Effector memory CD4-positive, alpha-beta T cell (primary cell): ENCODE data around the gene MAPT.

Experiments
- DNase-seq, 3 donors: peaks; one replicate each; pipeline ENCODE4 v3.0.0-alpha.2; 2020
- H3K27ac ChIP-seq: 2 replicates; pipeline ENCODE4 v1.7.0; 2013; ENCODE audit warnings: mild to moderate bottlenecking, low read length, moderate library complexity; ENCODE audit not compliant: insufficient read depth, poor library complexity, severe bottlenecking
- H3K27me3 ChIP-seq: replicated peaks from 2 replicates; pipeline ENCODE4 v1.7.0; 2013; ENCODE audit warnings: mild to moderate bottlenecking, low read length; ENCODE audit not compliant: insufficient read depth, control insufficient read depth, poor library complexity, severe bottlenecking
- H3K36me3 ChIP-seq: 2 replicates; pipeline ENCODE4 v1.7.0; 2013; ENCODE audit warnings: mild to moderate bottlenecking, low read length, moderate library complexity; ENCODE audit not compliant: control insufficient read depth, insufficient read depth
- H3K4me1 ChIP-seq: 2 replicates; pipeline ENCODE4 v1.7.0; 2013; ENCODE audit warnings: low read length, mild to moderate bottlenecking; ENCODE audit not compliant: control insufficient read depth, insufficient read depth, poor library complexity, severe bottlenecking
- H3K4me3 ChIP-seq: 2 replicates; pipeline ENCODE4 v1.7.0; 2013; ENCODE audit warnings: low read length, low read depth, mild to moderate bottlenecking; ENCODE audit not compliant: insufficient read depth, poor library complexity, severe bottlenecking
- H3K9me3 ChIP-seq: 2 replicates; pipeline ENCODE4 v1.7.0; 2013; ENCODE audit warnings: mild to moderate bottlenecking, low read length, moderate library complexity; ENCODE audit not compliant: control insufficient read depth

MAPT gene

GRCh38 chr17:45849536-45849990 lies 44.8 kb upstream of the MAPT start:
- H3K27me3 ChIP-seq: no peaks in the 10 kb centered on the region
- DNase-seq: no peak
- H3K4me3 ChIP-seq: no peak overlapping the region
- no peaks in the 10 kb centered on the region for H3K9me3 ChIP-seq
- H3K4me1 ChIP-seq: peaks cover 3% of the 10 kb centered on the region
- no peak overlapping the region for H3K27ac ChIP-seq
- H3K36me3 ChIP-seq: no peaks in the 10 kb centered on the region

GRCh38 chr17:45850011-45850410 lies 44.3 kb upstream of the MAPT start:
- H3K36me3 ChIP-seq: no peaks in the 10 kb centered on the region
- no peaks in the 10 kb centered on the region for H3K9me3 ChIP-seq
- H3K27ac ChIP-seq: no peak overlapping the region
- peaks cover 3% of the 10 kb centered on the region for H3K4me1 ChIP-seq
- no peak overlapping the region for H3K4me3 ChIP-seq
- DNase-seq: no peak
- no peaks in the 10 kb centered on the region for H3K27me3 ChIP-seq

- Histone ChIP-seq H3K36me3 (no peaks in the 10 kb centered on the region), H3K4me1 (peaks cover 3% of the 10 kb centered on the region), H3K27ac (no peak overlapping the region), H3K4me3 (no peak overlapping the region), H3K9me3 (no peaks in the 10 kb centered on the region), H3K27me3 (no peaks in the 10 kb centered on the region)
- DNase-seq: no peak
Observed at GRCh38 chr17:45850468-45850867, 43.9 kb upstream of the MAPT start.

- Histone ChIP-seq H3K36me3 (no peaks in the 10 kb centered on the region), H3K4me1 (peaks cover 3% of the 10 kb centered on the region), H3K27me3 (no peaks in the 10 kb centered on the region), H3K4me3 (no peak overlapping the region), H3K27ac (no peak overlapping the region), H3K9me3 (no peaks in the 10 kb centered on the region)
- no peak for DNase-seq
Observed at GRCh38 chr17:45851022-45851421, 43.3 kb upstream of the MAPT start.

GRCh38 chr17:45851464-45851863 lies 42.9 kb upstream of the MAPT start:
- no peak for DNase-seq
- H3K36me3 ChIP-seq: no peaks in the 10 kb centered on the region

GRCh38 chr17:45851873-45852272 lies 42.5 kb upstream of the MAPT start:
- no peaks in the 10 kb centered on the region for H3K36me3 ChIP-seq
- no peak for DNase-seq
- H3K4me1 ChIP-seq: peaks cover 3% of the 10 kb centered on the region
- H3K27ac ChIP-seq: no peak overlapping the region
- H3K4me3 ChIP-seq: no peak overlapping the region
- no peaks in the 10 kb centered on the region for H3K27me3 ChIP-seq
- H3K9me3 ChIP-seq: no peaks in the 10 kb centered on the region

More at GRCh38 chr17:45851464-45851863, 42.9 kb upstream of the MAPT start:
- H3K27me3 ChIP-seq: no peaks in the 10 kb centered on the region
- no peak overlapping the region for H3K27ac ChIP-seq
- no peaks in the 10 kb centered on the region for H3K9me3 ChIP-seq
- H3K4me3 ChIP-seq: no peak overlapping the region
- peaks cover 3% of the 10 kb centered on the region for H3K4me1 ChIP-seq

- Histone ChIP-seq H3K27ac (no peak overlapping the region), H3K36me3 (no peaks in the 10 kb centered on the region), H3K9me3 (no peaks in the 10 kb centered on the region), H3K27me3 (no peaks in the 10 kb centered on the region), H3K4me3 (no peak overlapping the region), H3K4me1 (peaks cover 3% of the 10 kb centered on the region)
- peak in 2 of 3 donors; percentile 21 to 47 for DNase-seq
Observed at GRCh38 chr17:45852535-45853297, 41.6 kb upstream of the MAPT start.

- Histone ChIP-seq H3K36me3 (no peaks in the 10 kb centered on the region), H3K27ac (no peak overlapping the region), H3K27me3 (no peaks in the 10 kb centered on the region), H3K4me3 (no peak overlapping the region), H3K9me3 (no peaks in the 10 kb centered on the region), H3K4me1 (peaks cover 3% of the 10 kb centered on the region)
- DNase-seq: no peak
Observed at GRCh38 chr17:45854209-45854608, 40.1 kb upstream of the MAPT start.

- peaks cover 3% of the 10 kb centered on the region for H3K4me1 ChIP-seq
- no peak overlapping the region for H3K4me3 ChIP-seq
- H3K27me3 ChIP-seq: no peaks in the 10 kb centered on the region
- DNase-seq: no peak
- H3K27ac ChIP-seq: no peak overlapping the region
- H3K9me3 ChIP-seq: no peaks in the 10 kb centered on the region
- no peaks in the 10 kb centered on the region for H3K36me3 ChIP-seq
Observed at GRCh38 chr17:45855691-45856336, 38.5 kb upstream of the MAPT start.

- no peak overlapping the region for H3K4me3 ChIP-seq
- no peak for DNase-seq
Observed at GRCh38 chr17:45857977-45858708, 36.2 kb upstream of the MAPT start.

More at GRCh38 chr17:45857977-45858708, 36.2 kb upstream of the MAPT start:
- Histone ChIP-seq H3K36me3 (no peaks in the 10 kb centered on the region), H3K27me3 (no peaks in the 10 kb centered on the region), H3K4me1 (no peaks in the 10 kb centered on the region), H3K27ac (no peak overlapping the region), H3K9me3 (no peaks in the 10 kb centered on the region)
